GM10847 (cell line): ENCODE measurements around the gene GUCY1B1.

Experiments
- POLR2A ChIP-seq: IDR thresholded peaks from 2 replicates; pipeline ENCODE4 v1.6.1; 2011; ENCODE audit not compliant: insufficient read length; ENCODE audit errors: extremely low read depth

Gene GUCY1B1

GRCh38 chr4:155805016-155805415 lies 46.2 kb downstream of the GUCY1B1 start:
- TF ChIP-seq POLR2A, result no peak

- TF ChIP-seq POLR2A, result no peak
These were observed 48.2 kb downstream of the GUCY1B1 start for GRCh38 chr4:155807021-155807420.

- TF ChIP-seq POLR2A, result no peak
These were observed 51.0 kb downstream of the GUCY1B1 start for GRCh38 chr4:155809835-155810234.

GRCh38 chr4:155811083-155811482 lies 52.3 kb downstream of the GUCY1B1 start:
- no peak for TF ChIP-seq POLR2A

GRCh38 chr4:155818639-155819038 lies 59.8 kb downstream of the GUCY1B1 start:
- TF ChIP-seq POLR2A, result no peak

GRCh38 chr4:155819066-155819465 lies 60.2 kb downstream of the GUCY1B1 start:
- TF ChIP-seq POLR2A, result no peak

- TF ChIP-seq POLR2A, result no peak
These were observed 62.2 kb downstream of the GUCY1B1 start for GRCh38 chr4:155820887-155821518.

- TF ChIP-seq POLR2A, result no peak
These were observed 63.8 kb downstream of the GUCY1B1 start for GRCh38 chr4:155822572-155822971.

GRCh38 chr4:155828628-155829027 lies 69.8 kb downstream of the GUCY1B1 start:
- no peak for TF ChIP-seq POLR2A

GRCh38 chr4:155832664-155833063 lies 73.8 kb downstream of the GUCY1B1 start:
- no peak for TF ChIP-seq POLR2A

GRCh38 chr4:155837203-155837796 lies 78.5 kb downstream of the GUCY1B1 start:
- no peak for TF ChIP-seq POLR2A

- TF ChIP-seq POLR2A, result no peak
These were observed 83.3 kb downstream of the GUCY1B1 start for GRCh38 chr4:155842080-155842479.

- TF ChIP-seq POLR2A, result no peak
These were observed 88.1 kb downstream of the GUCY1B1 start for GRCh38 chr4:155846929-155847328.

GRCh38 chr4:155849042-155849441 lies 90.2 kb downstream of the GUCY1B1 start:
- no peak for TF ChIP-seq POLR2A

GRCh38 chr4:155853189-155853588 lies 94.4 kb downstream of the GUCY1B1 start:
- no peak for TF ChIP-seq POLR2A

- TF ChIP-seq POLR2A, result no peak
These were observed 95.9 kb downstream of the GUCY1B1 start for GRCh38 chr4:155854582-155855226.

GRCh38 chr4:155855897-155856296 lies 97.1 kb downstream of the GUCY1B1 start:
- no peak for TF ChIP-seq POLR2A
